ENCODE data around the gene PSMB7.

DNA sequence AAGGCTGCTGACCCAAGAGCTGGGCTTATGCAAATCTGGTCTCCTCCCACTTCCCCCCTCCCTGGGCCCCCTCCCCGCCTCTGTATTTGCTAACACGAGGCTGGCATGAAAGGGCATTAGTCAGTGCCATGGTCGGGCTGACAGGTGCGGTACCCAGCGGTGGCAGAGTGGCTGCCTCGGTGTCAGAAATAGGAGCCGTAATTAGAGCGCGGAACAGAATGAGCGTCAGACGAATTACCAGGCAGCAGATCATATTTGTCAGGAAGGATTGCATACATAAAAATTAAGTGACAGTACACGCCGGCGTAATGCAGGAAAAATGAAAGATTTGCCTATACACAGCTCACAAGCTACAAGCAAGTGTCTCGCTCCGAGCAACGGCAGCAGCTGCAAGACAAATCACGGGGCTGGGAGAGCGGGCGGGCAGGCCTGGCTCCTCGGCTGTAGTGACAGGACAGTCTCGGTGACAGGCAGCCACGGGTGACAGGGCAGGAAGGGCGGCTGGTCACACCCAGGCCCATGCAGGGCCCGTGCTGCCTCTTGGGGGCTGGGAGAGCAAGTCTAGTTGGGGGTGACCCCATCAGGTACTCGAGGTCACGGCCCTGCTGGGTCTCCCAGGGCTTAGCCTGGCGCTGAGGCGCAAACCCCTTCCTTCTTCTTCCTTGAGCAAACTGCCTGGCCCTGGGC lies 85.1 kb downstream of the PSMB7 start:
- TF ChIP-seq, protein P1, sequence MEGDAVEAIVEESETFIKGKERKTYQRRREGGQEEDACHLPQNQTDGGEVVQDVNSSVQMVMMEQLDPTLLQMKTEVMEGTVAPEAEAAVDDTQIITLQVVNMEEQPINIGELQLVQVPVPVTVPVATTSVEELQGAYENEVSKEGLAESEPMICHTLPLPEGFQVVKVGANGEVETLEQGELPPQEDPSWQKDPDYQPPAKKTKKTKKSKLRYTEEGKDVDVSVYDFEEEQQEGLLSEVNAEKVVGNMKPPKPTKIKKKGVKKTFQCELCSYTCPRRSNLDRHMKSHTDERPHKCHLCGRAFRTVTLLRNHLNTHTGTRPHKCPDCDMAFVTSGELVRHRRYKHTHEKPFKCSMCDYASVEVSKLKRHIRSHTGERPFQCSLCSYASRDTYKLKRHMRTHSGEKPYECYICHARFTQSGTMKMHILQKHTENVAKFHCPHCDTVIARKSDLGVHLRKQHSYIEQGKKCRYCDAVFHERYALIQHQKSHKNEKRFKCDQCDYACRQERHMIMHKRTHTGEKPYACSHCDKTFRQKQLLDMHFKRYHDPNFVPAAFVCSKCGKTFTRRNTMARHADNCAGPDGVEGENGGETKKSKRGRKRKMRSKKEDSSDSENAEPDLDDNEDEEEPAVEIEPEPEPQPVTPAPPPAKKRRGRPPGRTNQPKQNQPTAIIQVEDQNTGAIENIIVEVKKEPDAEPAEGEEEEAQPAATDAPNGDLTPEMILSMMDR (IDR thresholded peaks at IDR 0.05; ENCODE audit: low read length): no peak
- no peak for TF ChIP-seq EZH2 (IDR thresholded peaks at IDR 0.05; ENCODE audit: borderline replicate concordance, low read length)

All from OCI-LY1 (cell line).